NB4 (cell line): ENCODE measurements around the gene MSI2.

Source experiments
- POLR2A ChIP-seq: IDR thresholded peaks from 2 replicates; pipeline ENCODE4 v1.6.1; 2011; ENCODE audit warnings: mild to moderate bottlenecking; ENCODE audit not compliant: insufficient read length; ENCODE audit errors: extremely low read depth
- TF ChIP-seq, protein P1 (sequence below): IDR thresholded peaks from one replicate; pipeline ENCODE4 v1.5.1; 2012; ENCODE audit warnings: low read depth, low read length
- TF ChIP-seq, protein P2 (sequence below): IDR thresholded peaks from 2 replicates; pipeline ENCODE4 v1.6.1; 2011; ENCODE audit warnings: low read depth, low read length

- TF ChIP-seq, protein P1, sequence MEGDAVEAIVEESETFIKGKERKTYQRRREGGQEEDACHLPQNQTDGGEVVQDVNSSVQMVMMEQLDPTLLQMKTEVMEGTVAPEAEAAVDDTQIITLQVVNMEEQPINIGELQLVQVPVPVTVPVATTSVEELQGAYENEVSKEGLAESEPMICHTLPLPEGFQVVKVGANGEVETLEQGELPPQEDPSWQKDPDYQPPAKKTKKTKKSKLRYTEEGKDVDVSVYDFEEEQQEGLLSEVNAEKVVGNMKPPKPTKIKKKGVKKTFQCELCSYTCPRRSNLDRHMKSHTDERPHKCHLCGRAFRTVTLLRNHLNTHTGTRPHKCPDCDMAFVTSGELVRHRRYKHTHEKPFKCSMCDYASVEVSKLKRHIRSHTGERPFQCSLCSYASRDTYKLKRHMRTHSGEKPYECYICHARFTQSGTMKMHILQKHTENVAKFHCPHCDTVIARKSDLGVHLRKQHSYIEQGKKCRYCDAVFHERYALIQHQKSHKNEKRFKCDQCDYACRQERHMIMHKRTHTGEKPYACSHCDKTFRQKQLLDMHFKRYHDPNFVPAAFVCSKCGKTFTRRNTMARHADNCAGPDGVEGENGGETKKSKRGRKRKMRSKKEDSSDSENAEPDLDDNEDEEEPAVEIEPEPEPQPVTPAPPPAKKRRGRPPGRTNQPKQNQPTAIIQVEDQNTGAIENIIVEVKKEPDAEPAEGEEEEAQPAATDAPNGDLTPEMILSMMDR: no peak
- no peak for TF ChIP-seq POLR2A
- TF ChIP-seq, protein P2, sequence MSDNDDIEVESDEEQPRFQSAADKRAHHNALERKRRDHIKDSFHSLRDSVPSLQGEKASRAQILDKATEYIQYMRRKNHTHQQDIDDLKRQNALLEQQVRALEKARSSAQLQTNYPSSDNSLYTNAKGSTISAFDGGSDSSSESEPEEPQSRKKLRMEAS: no peak
Measured at GRCh38 chr17:57622683-57623433, 366.5 kb downstream of the MSI2 start.
